ENCODE measurements around the gene MFSD2A. TPM values are rescaled to one million over a fixed set of nuclear protein-coding genes. Genes with fewer than 3 reads are reported as not detected.

Gene MFSD2A
- total RNA-seq, 1 experiment from 2014 or later = 2.2 TPM

- no peak for DNase-seq
- Histone ChIP-seq H3K27me3 (replicated peaks; ENCODE audit: control insufficient read depth, insufficient read depth, low read length) (no peaks in the 10 kb centered on the region), H3K36me3 (ENCODE audit: control insufficient read depth, insufficient read depth, low read length) (no peaks in the 10 kb centered on the region), H3K4me1 (no peaks in the 10 kb centered on the region), H3K4me3 (ENCODE audit: low read depth, low read length) (no peak overlapping the region), H3K9me3 (no peaks in the 10 kb centered on the region)
- intact Hi-C loops (cut with micrococcal nuclease; ENCODE audit: unreplicated experiment) = no loop called here
- Mint-ChIP-seq H3K9me3 (ENCODE audit: unreplicated experiment) (no peaks in the 10 kb centered on the region), H3K4me3 (ENCODE audit: unreplicated experiment) (no peak overlapping the region), H3K27me3 (ENCODE audit: insufficient read depth, unreplicated experiment) (no peaks in the 10 kb centered on the region), H3K27ac (ENCODE audit: unreplicated experiment) (no peak overlapping the region), H3K36me3 (ENCODE audit: insufficient read depth, unreplicated experiment) (no peaks in the 10 kb centered on the region), H3K4me1 (ENCODE audit: low read depth, unreplicated experiment) (no peaks in the 10 kb centered on the region)
- BruUV-seq (replicated peaks) = no TSS peak
- ChIA-PET POLR2A (no interaction called here), CTCF (interaction anchor here (0.6 kb wide), 1 partner anchor 15 kb away, joined by 3 read pairs; no protein-coding TSS in a partner anchor)
- TF ChIP-seq, protein P1, sequence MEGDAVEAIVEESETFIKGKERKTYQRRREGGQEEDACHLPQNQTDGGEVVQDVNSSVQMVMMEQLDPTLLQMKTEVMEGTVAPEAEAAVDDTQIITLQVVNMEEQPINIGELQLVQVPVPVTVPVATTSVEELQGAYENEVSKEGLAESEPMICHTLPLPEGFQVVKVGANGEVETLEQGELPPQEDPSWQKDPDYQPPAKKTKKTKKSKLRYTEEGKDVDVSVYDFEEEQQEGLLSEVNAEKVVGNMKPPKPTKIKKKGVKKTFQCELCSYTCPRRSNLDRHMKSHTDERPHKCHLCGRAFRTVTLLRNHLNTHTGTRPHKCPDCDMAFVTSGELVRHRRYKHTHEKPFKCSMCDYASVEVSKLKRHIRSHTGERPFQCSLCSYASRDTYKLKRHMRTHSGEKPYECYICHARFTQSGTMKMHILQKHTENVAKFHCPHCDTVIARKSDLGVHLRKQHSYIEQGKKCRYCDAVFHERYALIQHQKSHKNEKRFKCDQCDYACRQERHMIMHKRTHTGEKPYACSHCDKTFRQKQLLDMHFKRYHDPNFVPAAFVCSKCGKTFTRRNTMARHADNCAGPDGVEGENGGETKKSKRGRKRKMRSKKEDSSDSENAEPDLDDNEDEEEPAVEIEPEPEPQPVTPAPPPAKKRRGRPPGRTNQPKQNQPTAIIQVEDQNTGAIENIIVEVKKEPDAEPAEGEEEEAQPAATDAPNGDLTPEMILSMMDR (IDR thresholded peaks at IDR 0.05; ENCODE audit: insufficient read depth in 1 of 2, low read depth in 1 of 2, low read length in 1 of 2, severe bottlenecking in 1 of 2, unreplicated experiment in 1 of 2) = no peak
Measured at GRCh38 chr1:39969048-39969447, 14.1 kb downstream of the MFSD2A start.

DNA sequence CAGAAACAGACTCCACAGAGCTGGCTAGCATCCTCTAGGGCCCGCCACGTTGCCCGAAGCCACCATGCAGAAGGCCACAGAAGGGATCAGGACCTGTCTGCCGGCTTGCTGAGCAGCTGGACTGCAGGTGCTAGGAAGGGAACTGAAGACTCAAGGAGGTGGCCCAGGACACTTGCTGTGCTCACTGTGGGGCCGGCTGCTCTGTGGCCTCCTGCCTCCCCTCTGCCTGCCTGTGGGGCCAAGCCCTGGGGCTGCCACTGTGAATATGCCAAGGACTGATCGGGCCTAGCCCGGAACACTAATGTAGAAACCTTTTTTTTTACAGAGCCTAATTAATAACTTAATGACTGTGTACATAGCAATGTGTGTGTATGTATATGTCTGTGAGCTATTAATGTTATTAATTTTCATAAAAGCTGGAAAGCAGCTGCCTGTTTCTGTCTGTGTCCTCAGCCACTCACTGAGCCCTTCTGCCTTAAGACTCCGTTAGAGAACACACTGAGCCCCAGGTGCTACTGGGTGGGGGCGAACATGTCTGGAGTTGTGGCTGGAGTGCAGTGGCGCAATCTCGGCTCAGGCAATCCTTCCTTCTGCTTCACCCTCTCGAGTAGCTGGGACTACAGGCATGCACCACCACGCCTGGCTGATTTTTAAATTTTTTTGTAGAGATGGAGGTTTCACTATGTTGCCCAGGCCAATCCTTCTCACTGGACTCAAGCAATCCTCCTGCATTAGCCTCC is 14.8 kb downstream of the MFSD2A start:
- TF ChIP-seq, protein P1 (IDR thresholded peaks at IDR 0.05; ENCODE audit: insufficient read depth in 1 of 2, low read depth in 1 of 2, low read length in 1 of 2, severe bottlenecking in 1 of 2, unreplicated experiment in 1 of 2) = no peak
- no peak overlapping the region for H3K4me3 ChIP-seq (ENCODE audit: low read depth, low read length)
- no peak for DNase-seq
- H3K36me3 ChIP-seq (ENCODE audit: control insufficient read depth, insufficient read depth, low read length) = no peaks in the 10 kb centered on the region
- Mint-ChIP-seq H3K36me3 (ENCODE audit: insufficient read depth, unreplicated experiment) (no peaks in the 10 kb centered on the region), H3K4me1 (ENCODE audit: low read depth, unreplicated experiment) (no peaks in the 10 kb centered on the region), H3K27me3 (ENCODE audit: insufficient read depth, unreplicated experiment) (no peaks in the 10 kb centered on the region), H3K4me3 (ENCODE audit: unreplicated experiment) (no peak overlapping the region), H3K27ac (ENCODE audit: unreplicated experiment) (no peak overlapping the region), H3K9me3 (ENCODE audit: unreplicated experiment) (no peaks in the 10 kb centered on the region)
- ChIA-PET CTCF (interaction anchor here (0.6 kb wide), 1 partner anchor 16 kb away, joined by 3 read pairs; no protein-coding TSS in a partner anchor), POLR2A (no interaction called here)
- no peaks in the 10 kb centered on the region for H3K4me1 ChIP-seq
- no peaks in the 10 kb centered on the region for H3K27me3 ChIP-seq (replicated peaks; ENCODE audit: control insufficient read depth, insufficient read depth, low read length)
- H3K9me3 ChIP-seq = no peaks in the 10 kb centered on the region
- no TSS peak for BruUV-seq (replicated peaks)
- intact Hi-C loops (cut with micrococcal nuclease; ENCODE audit: unreplicated experiment) = no loop called here

DNA sequence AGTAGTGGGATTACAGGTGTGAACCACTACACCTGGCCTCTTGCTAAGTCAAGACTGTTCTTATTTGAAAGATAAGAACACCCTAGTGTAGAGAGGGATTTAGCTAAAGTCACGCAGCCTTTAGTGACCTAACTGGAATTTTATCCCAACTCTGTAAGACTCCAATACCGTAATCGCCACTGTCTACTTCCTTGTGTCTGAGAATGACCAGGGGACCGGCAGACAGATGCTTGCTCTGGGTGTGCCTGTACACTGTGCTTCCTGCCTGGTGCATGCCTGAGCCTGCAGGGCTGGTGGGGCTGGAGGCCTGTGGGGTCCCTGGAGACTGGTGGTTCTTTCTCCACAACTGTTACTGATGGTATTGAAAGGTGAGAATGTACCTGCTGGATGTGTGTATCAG is 15.3 kb downstream of the MFSD2A start:
- intact Hi-C loops (cut with micrococcal nuclease; ENCODE audit: unreplicated experiment) = no loop called here
- H3K27ac Mint-ChIP-seq (ENCODE audit: unreplicated experiment) = no peak overlapping the region
- POLR2A ChIA-PET = no interaction called here

More for the DNA sequence above, 15.3 kb downstream of the MFSD2A start:
- Mint-ChIP-seq H3K9me3 (ENCODE audit: unreplicated experiment) (no peaks in the 10 kb centered on the region), H3K27me3 (ENCODE audit: insufficient read depth, unreplicated experiment) (no peaks in the 10 kb centered on the region), H3K36me3 (ENCODE audit: insufficient read depth, unreplicated experiment) (no peaks in the 10 kb centered on the region), H3K4me1 (ENCODE audit: low read depth, unreplicated experiment) (no peaks in the 10 kb centered on the region), H3K4me3 (ENCODE audit: unreplicated experiment) (no peak overlapping the region)
- Histone ChIP-seq H3K9me3 (no peaks in the 10 kb centered on the region), H3K4me3 (ENCODE audit: low read depth, low read length) (no peak overlapping the region), H3K4me1 (no peaks in the 10 kb centered on the region), H3K27me3 (replicated peaks; ENCODE audit: control insufficient read depth, insufficient read depth, low read length) (no peaks in the 10 kb centered on the region), H3K36me3 (ENCODE audit: control insufficient read depth, insufficient read depth, low read length) (no peaks in the 10 kb centered on the region)
- TF ChIP-seq, protein P1 (IDR thresholded peaks at IDR 0.05; ENCODE audit: insufficient read depth in 1 of 2, low read depth in 1 of 2, low read length in 1 of 2, severe bottlenecking in 1 of 2, unreplicated experiment in 1 of 2) = no peak
- BruUV-seq (replicated peaks) = no TSS peak
- no peak for DNase-seq
- CTCF ChIA-PET = interaction anchor here (5.3 kb wide), 1 partner anchor 50 kb away, joined by 44 read pairs; no protein-coding TSS in a partner anchor
